Measurements from ENCODE around the gene ASL. TPM values are rescaled to one million over a fixed set of nuclear protein-coding genes. Genes with fewer than 3 reads are reported as not detected.

Gene ASL
- total RNA-seq, 1 experiment from 2014 or later = 46.9 TPM

DNA sequence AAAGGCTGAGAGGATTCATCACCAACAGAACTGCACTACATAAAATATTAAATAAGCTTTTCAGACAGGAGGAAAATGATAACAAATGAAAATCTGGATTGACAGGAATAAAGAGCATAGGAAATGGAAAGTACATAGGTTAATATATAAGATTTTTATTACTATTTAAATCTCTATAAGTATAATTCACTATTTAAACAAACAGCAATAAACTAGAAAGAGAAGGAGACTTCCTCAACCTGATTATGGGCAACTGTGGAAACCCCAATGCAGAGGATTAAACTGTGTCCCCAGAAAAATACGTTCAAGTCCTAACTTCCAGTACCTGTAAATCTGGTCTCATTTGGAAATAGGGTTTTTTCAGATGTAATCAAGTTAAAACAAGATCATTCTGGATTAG, 14.8 kb upstream of the ASL start:
- BruUV-seq (replicated peaks) = no TSS peak

More for the DNA sequence above, 14.8 kb upstream of the ASL start:
- Histone ChIP-seq H3K27ac (ENCODE audit: low read depth, low read length) (no peak overlapping the region), H3K9ac (ENCODE audit: low read length) (no peak overlapping the region), H3K4me2 (ENCODE audit: low read length) (no peak overlapping the region), H3K9me2 (ENCODE audit: insufficient read depth) (no peaks in the 10 kb centered on the region), H3K36me3 (ENCODE audit: control insufficient read depth in 1 of 2, insufficient read depth in 2 of 2, low read length in 2 of 2) (no peaks in the 10 kb centered on the region), H3K79me2 (ENCODE audit: insufficient read depth, low read length) (no peaks in the 10 kb centered on the region), H2AFZ (ENCODE audit: low read depth, low read length, poor library complexity, severe bottlenecking) (no peak overlapping the region), H3K9me3 (ENCODE audit: control insufficient read depth in 1 of 2, insufficient read depth in 1 of 2, low read depth in 1 of 2, low read length in 2 of 2) (no peaks in the 10 kb centered on the region), H3K4me3 (replicated peaks in 1 of 2; ENCODE audit: low read depth in 1 of 2, low read length in 2 of 2) (no peak overlapping the region), H3K27me3 (ENCODE audit: insufficient read depth, low read length) (no peaks in the 10 kb centered on the region), H3K4me1 (ENCODE audit: control insufficient read depth in 1 of 2, insufficient read depth in 2 of 2, low read length in 2 of 2) (no peaks in the 10 kb centered on the region), H4K20me1 (ENCODE audit: insufficient read depth) (no peaks in the 10 kb centered on the region)
- DNase-seq (ENCODE audit: low read depth, low spot score) (no peak), ATAC-seq (no peak)
- intact Hi-C loops (cut with micrococcal nuclease) = no loop called here
- ChIA-PET CTCF (no interaction called here), RAD21 (ENCODE audit: low non-redundant PET in 1 of 2, low total read pairs in 2 of 2, uncharacterized antibody in 2 of 2, unreplicated experiment in 2 of 2) (no interaction called here), POLR2A (no interaction called here)
- TF ChIP-seq, protein P1, sequence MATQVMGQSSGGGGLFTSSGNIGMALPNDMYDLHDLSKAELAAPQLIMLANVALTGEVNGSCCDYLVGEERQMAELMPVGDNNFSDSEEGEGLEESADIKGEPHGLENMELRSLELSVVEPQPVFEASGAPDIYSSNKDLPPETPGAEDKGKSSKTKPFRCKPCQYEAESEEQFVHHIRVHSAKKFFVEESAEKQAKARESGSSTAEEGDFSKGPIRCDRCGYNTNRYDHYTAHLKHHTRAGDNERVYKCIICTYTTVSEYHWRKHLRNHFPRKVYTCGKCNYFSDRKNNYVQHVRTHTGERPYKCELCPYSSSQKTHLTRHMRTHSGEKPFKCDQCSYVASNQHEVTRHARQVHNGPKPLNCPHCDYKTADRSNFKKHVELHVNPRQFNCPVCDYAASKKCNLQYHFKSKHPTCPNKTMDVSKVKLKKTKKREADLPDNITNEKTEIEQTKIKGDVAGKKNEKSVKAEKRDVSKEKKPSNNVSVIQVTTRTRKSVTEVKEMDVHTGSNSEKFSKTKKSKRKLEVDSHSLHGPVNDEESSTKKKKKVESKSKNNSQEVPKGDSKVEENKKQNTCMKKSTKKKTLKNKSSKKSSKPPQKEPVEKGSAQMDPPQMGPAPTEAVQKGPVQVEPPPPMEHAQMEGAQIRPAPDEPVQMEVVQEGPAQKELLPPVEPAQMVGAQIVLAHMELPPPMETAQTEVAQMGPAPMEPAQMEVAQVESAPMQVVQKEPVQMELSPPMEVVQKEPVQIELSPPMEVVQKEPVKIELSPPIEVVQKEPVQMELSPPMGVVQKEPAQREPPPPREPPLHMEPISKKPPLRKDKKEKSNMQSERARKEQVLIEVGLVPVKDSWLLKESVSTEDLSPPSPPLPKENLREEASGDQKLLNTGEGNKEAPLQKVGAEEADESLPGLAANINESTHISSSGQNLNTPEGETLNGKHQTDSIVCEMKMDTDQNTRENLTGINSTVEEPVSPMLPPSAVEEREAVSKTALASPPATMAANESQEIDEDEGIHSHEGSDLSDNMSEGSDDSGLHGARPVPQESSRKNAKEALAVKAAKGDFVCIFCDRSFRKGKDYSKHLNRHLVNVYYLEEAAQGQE (IDR thresholded peaks at IDR 0.05; ENCODE audit: low read depth) = no peak
- TF ChIP-seq ZFX (IDR thresholded peaks at IDR 0.05) = no peak
- TF ChIP-seq POLR2AphosphoS5 (IDR thresholded peaks at IDR 0.05; ENCODE audit: low read depth, low read length) = no peak
- TF ChIP-seq ZNF274 (IDR thresholded peaks at IDR 0.05; ENCODE audit: low read depth, low read length) = no peak
- TF ChIP-seq TCF7L2 (IDR thresholded peaks at IDR 0.05; ENCODE audit: borderline replicate concordance, extremely low read depth, insufficient read depth, insufficient read length) = no peak
- no peak for TF ChIP-seq EZH2phosphoT487 (IDR thresholded peaks at IDR 0.05; ENCODE audit: borderline replicate concordance)
- TF ChIP-seq EGR1 (IDR thresholded peaks at IDR 0.05; ENCODE audit: low read depth) = no peak
- TF ChIP-seq, protein P2, sequence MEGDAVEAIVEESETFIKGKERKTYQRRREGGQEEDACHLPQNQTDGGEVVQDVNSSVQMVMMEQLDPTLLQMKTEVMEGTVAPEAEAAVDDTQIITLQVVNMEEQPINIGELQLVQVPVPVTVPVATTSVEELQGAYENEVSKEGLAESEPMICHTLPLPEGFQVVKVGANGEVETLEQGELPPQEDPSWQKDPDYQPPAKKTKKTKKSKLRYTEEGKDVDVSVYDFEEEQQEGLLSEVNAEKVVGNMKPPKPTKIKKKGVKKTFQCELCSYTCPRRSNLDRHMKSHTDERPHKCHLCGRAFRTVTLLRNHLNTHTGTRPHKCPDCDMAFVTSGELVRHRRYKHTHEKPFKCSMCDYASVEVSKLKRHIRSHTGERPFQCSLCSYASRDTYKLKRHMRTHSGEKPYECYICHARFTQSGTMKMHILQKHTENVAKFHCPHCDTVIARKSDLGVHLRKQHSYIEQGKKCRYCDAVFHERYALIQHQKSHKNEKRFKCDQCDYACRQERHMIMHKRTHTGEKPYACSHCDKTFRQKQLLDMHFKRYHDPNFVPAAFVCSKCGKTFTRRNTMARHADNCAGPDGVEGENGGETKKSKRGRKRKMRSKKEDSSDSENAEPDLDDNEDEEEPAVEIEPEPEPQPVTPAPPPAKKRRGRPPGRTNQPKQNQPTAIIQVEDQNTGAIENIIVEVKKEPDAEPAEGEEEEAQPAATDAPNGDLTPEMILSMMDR (IDR thresholded peaks at IDR 0.05 in 2 of 3, conservative IDR thresholded peaks at IDR 0.05 in 1 of 3; ENCODE audit: borderline replicate concordance in 1 of 3, insufficient read depth in 1 of 3, low read depth in 2 of 3, low read length in 2 of 3) = no peak
